ENCODE results near the gene CHKA. TPM values are rescaled to one million over a fixed set of nuclear protein-coding genes. Genes with fewer than 3 reads are reported as not detected.

CHKA gene
- total RNA-seq, 1 experiment from 2014 or later = 63.0 TPM

DNA sequence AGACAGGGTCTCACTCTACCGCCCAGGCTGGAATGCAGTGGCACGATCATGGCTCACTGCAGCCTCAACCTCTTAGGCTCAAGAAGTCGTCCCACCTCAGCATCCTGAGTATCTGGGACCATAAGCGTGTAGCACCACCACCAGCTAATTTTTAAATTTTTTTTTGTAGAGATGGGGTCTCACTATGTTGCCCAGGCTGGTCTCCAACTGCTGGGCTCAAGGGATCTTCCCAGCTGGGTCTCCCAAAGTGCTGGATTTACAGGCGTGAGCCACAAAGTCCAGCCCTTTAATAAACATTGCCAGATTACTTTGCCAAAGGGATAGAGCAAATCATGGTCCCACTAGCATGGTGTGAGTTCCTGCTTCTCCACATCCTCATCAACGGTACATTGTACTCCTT is 46.3 kb upstream of the CHKA start:
- no peak overlapping the region for H4K5ac ChIP-seq (ENCODE audit: insufficient read length, low read depth, low read length)
- H2BK12ac ChIP-seq (ENCODE audit: insufficient read length, low read depth, low read length) = no peak overlapping the region
- no peak for DNase-seq
- Mint-ChIP-seq H3K4me3 (no peak overlapping the region), H3K4me1 (no peaks in the 10 kb centered on the region), H3K27me3 (ENCODE audit: low read depth) (no peaks in the 10 kb centered on the region), H3K9me3 (no peaks in the 10 kb centered on the region), H3K36me3 (ENCODE audit: insufficient read depth in 1 of 3, low read depth in 3 of 3) (peaks cover 18 to 72% (median 44%) of the 10 kb centered on the region in 3 experiments; a peak in 6 of 7 replicates), H3K27ac (no peak overlapping the region)
- H3K4me1 ChIP-seq (ENCODE audit: insufficient read depth, low read length) = no peaks in the 10 kb centered on the region
- no peak overlapping the region for H2BK15ac ChIP-seq (ENCODE audit: low read depth, low read length)
- H2BK20ac ChIP-seq (ENCODE audit: low read depth, low read length, poor library complexity, severe bottlenecking) = no peak overlapping the region
- H3K79me2 ChIP-seq (ENCODE audit: insufficient read depth, low read length) = no peaks in the 10 kb centered on the region
- H2BK5ac ChIP-seq (ENCODE audit: insufficient read length, low read length) = no peak overlapping the region
- H3K23me2 ChIP-seq (ENCODE audit: insufficient read length, low read depth, low read length, poor library complexity, severe bottlenecking) = no peaks in the 10 kb centered on the region
- no peak overlapping the region for H3K9ac ChIP-seq (ENCODE audit: extremely low read depth, insufficient read length, low read length)
- H3K79me1 ChIP-seq (ENCODE audit: insufficient read depth, low read depth, low read length, poor library complexity, severe bottlenecking) = no peaks in the 10 kb centered on the region
- H4K91ac ChIP-seq (ENCODE audit: insufficient read length, low read depth, low read length) = no peak overlapping the region
- H3K4me2 ChIP-seq (ENCODE audit: insufficient read depth, insufficient read length, low read length) = no peak overlapping the region
- no peak overlapping the region for H3K23ac ChIP-seq (ENCODE audit: insufficient read length, low read depth, low read length)
- H3K27ac ChIP-seq (ENCODE audit: insufficient read length, low read depth, low read length) = no peak overlapping the region
- TF ChIP-seq, protein P1, sequence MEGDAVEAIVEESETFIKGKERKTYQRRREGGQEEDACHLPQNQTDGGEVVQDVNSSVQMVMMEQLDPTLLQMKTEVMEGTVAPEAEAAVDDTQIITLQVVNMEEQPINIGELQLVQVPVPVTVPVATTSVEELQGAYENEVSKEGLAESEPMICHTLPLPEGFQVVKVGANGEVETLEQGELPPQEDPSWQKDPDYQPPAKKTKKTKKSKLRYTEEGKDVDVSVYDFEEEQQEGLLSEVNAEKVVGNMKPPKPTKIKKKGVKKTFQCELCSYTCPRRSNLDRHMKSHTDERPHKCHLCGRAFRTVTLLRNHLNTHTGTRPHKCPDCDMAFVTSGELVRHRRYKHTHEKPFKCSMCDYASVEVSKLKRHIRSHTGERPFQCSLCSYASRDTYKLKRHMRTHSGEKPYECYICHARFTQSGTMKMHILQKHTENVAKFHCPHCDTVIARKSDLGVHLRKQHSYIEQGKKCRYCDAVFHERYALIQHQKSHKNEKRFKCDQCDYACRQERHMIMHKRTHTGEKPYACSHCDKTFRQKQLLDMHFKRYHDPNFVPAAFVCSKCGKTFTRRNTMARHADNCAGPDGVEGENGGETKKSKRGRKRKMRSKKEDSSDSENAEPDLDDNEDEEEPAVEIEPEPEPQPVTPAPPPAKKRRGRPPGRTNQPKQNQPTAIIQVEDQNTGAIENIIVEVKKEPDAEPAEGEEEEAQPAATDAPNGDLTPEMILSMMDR (conservative IDR thresholded peaks at IDR 0.05) = no peak
- no peak overlapping the region for H2AK5ac ChIP-seq (ENCODE audit: insufficient read length, low read length)
- no peaks in the 10 kb centered on the region for H3K9me3 ChIP-seq (ENCODE audit: control insufficient read depth, low read depth, low read length)
- H4K20me1 ChIP-seq (ENCODE audit: control insufficient read depth, insufficient read depth, insufficient read length) = no peaks in the 10 kb centered on the region
- H2BK120ac ChIP-seq (ENCODE audit: low read depth, low read length, poor library complexity, severe bottlenecking) = no peak overlapping the region
- no peak overlapping the region for H3K14ac ChIP-seq (ENCODE audit: insufficient read depth, low read length)
- H3T11ph ChIP-seq (ENCODE audit: low read length) = no peak overlapping the region
- H3K4ac ChIP-seq (ENCODE audit: low read depth, low read length) = no peak overlapping the region
- no peak overlapping the region for H3K56ac ChIP-seq (ENCODE audit: insufficient read length, low read depth, low read length)
- H4K8ac ChIP-seq (replicated peaks; ENCODE audit: insufficient read length, low read depth, low read length) = no peak overlapping the region
- H3K27me3 ChIP-seq (ENCODE audit: insufficient read depth, low read length) = no peaks in the 10 kb centered on the region
- H3K18ac ChIP-seq (ENCODE audit: insufficient read length, low read depth, low read length) = no peak overlapping the region
- no CpG with 5 or more reads among the region's 6 CpGs for WGBS (ENCODE audit: extremely low coverage, insufficient read length, low lambda C conversion rate)
- no peak overlapping the region for H2AFZ ChIP-seq (ENCODE audit: low read length)

Data from H9 (cell line).